ENCODE data around the gene VIPR2. TPM values are rescaled to one million over a fixed set of nuclear protein-coding genes. Genes with fewer than 3 reads are reported as not detected.

VIPR2 gene
- polyA plus RNA-seq, 3 donors, result not detected

- no peaks in the 10 kb centered on the region for H3K36me3 ChIP-seq (replicated peaks in 1 of 2; ENCODE audit: control insufficient read depth in 1 of 2, insufficient read depth in 2 of 2, low read length in 2 of 2)
- no peak for DNase-seq
- Mint-ChIP-seq H3K36me3 (no peaks in the 10 kb centered on the region), H3K4me1 (no peaks in the 10 kb centered on the region), H3K4me3 (no peak overlapping the region), H3K9me3 (peaks cover 0 to 21% (median 16%) of the 10 kb centered on the region in 7 donors), H3K27me3 (ENCODE audit: low read depth in 3 of 3) (peaks cover 2 to 4% (median 2%) of the 10 kb centered on the region in 3 donors), H3K27ac (no peak overlapping the region)
- no peak overlapping the region for H3K4me2 ChIP-seq (replicated peaks; ENCODE audit: extremely low read depth, low read length, poor library complexity, severe bottlenecking)
- no peak for TF ChIP-seq CTCF (IDR thresholded peaks at IDR 0.05)
- no peak overlapping the region for H3K27ac ChIP-seq (ENCODE audit: low read depth in 1 of 2, low read length in 2 of 2)
- H3K9ac ChIP-seq (ENCODE audit: insufficient read depth, low read length, poor library complexity, severe bottlenecking), result no peak overlapping the region
- H3K4me1 ChIP-seq (ENCODE audit: control insufficient read depth in 1 of 2, insufficient read depth in 2 of 2, low read length in 2 of 2), result no peaks in the 10 kb centered on the region
- no peak overlapping the region for H2AFZ ChIP-seq (ENCODE audit: insufficient read depth, low read depth, low read length, poor library complexity, severe bottlenecking)
- H3K9me3 ChIP-seq (replicated peaks in 1 of 2; ENCODE audit: control insufficient read depth in 1 of 2, insufficient read depth in 1 of 2, low read length in 2 of 2), result peaks cover 5 to 22% of the 10 kb centered on the region in 2 donors
- intact Hi-C loops (cut with micrococcal nuclease), result no loop called here
- no peaks in the 10 kb centered on the region for H4K20me1 ChIP-seq (ENCODE audit: insufficient read depth, low read length)
- peaks cover 0 to 4% of the 10 kb centered on the region in 2 donors for H3K27me3 ChIP-seq (ENCODE audit: control insufficient read depth in 2 of 2, insufficient read depth in 2 of 2, low read length in 2 of 2)
- no peaks in the 10 kb centered on the region for H3K79me2 ChIP-seq (ENCODE audit: insufficient read depth, low read length)
- no peak overlapping the region for H3K4me3 ChIP-seq (replicated peaks in 1 of 3; ENCODE audit: low read depth in 2 of 3, low read length in 3 of 3)
- 92% methylated on average over 3 of the region's 4 CpGs for WGBS (ENCODE audit: insufficient coverage)
Measured at GRCh38 chr7:159061209-159061608, 83.5 kb downstream of the VIPR2 start.

GRCh38 chr7:159060440-159060839 is 84.2 kb downstream of the VIPR2 start:
- no peaks in the 10 kb centered on the region for H4K20me1 ChIP-seq (ENCODE audit: insufficient read depth, low read length)
- TF ChIP-seq CTCF (IDR thresholded peaks at IDR 0.05), result no peak
- no peak overlapping the region for H2AFZ ChIP-seq (ENCODE audit: insufficient read depth, low read depth, low read length, poor library complexity, severe bottlenecking)
- no peak overlapping the region for H3K9ac ChIP-seq (ENCODE audit: insufficient read depth, low read length, poor library complexity, severe bottlenecking)
- 89% methylated on average over 2 of the region's 2 CpGs for WGBS (ENCODE audit: insufficient coverage)
- no peaks in the 10 kb centered on the region for H3K36me3 ChIP-seq (replicated peaks in 1 of 2; ENCODE audit: control insufficient read depth in 1 of 2, insufficient read depth in 2 of 2, low read length in 2 of 2)
- peaks cover 0 to 21% (median 16%) of the 10 kb centered on the region in 7 donors for H3K9me3 Mint-ChIP-seq
- peaks cover 5 to 22% of the 10 kb centered on the region in 2 donors for H3K9me3 ChIP-seq (replicated peaks in 1 of 2; ENCODE audit: control insufficient read depth in 1 of 2, insufficient read depth in 1 of 2, low read length in 2 of 2)
- peaks cover 2 to 4% (median 3%) of the 10 kb centered on the region in 3 donors for H3K27me3 Mint-ChIP-seq (ENCODE audit: low read depth in 3 of 3)
- H3K4me2 ChIP-seq (replicated peaks; ENCODE audit: extremely low read depth, low read length, poor library complexity, severe bottlenecking), result no peak overlapping the region
- no peak overlapping the region for H3K27ac ChIP-seq (ENCODE audit: low read depth in 1 of 2, low read length in 2 of 2)
- H3K4me1 ChIP-seq (ENCODE audit: control insufficient read depth in 1 of 2, insufficient read depth in 2 of 2, low read length in 2 of 2), result no peaks in the 10 kb centered on the region
- no peak overlapping the region for H3K4me3 Mint-ChIP-seq
- H3K27me3 ChIP-seq (ENCODE audit: control insufficient read depth in 2 of 2, insufficient read depth in 2 of 2, low read length in 2 of 2), result peaks cover 0 to 4% of the 10 kb centered on the region in 2 donors
- intact Hi-C loops (cut with micrococcal nuclease), result no loop called here
- H3K79me2 ChIP-seq (ENCODE audit: insufficient read depth, low read length), result no peaks in the 10 kb centered on the region
- no peak overlapping the region for H3K4me3 ChIP-seq (replicated peaks in 1 of 3; ENCODE audit: low read depth in 2 of 3, low read length in 3 of 3)
- H3K36me3 Mint-ChIP-seq, result no peaks in the 10 kb centered on the region
- H3K27ac Mint-ChIP-seq, result no peak overlapping the region
- H3K4me1 Mint-ChIP-seq, result no peaks in the 10 kb centered on the region
- no peak for DNase-seq

Data from CD14-positive monocyte (primary cell).